B cell (primary cell): Measurements from ENCODE around the gene ARFGAP3. TPM values are rescaled to one million over a fixed set of nuclear protein-coding genes. Genes with fewer than 3 reads are reported as not detected.

Experiments
- ATAC-seq: fragments of 200-7000 bp; cut with Tn5 transposase; one replicate; pipeline ENCODE4 v1.10.0; 2021; ENCODE audit warnings: low read depth, mild to moderate bottlenecking, moderate number of reproducible peaks, moderate library complexity
- CTCF ChIA-PET: fragments of 350-600 bp; sonication (Branson Sonifier 250); formaldehyde crosslinking; loops from one replicate; lab custom pipeline; 2021; ENCODE audit warnings: antibody characterized with exemption, inconsistent platforms; lab: Charles Lee
- POLR2A ChIA-PET: fragments of 350-600 bp; sonication (Branson Sonifier 250); formaldehyde crosslinking; loops from one replicate; lab custom pipeline; 2021; ENCODE audit warnings: antibody characterized with exemption; lab: Charles Lee
- DNase-seq: peaks from one replicate; pipeline ENCODE4 v3.0.0; 2013
- H2AFZ ChIP-seq: 2 replicates; pipeline ENCODE4 v1.6.1; 2012; ENCODE audit warnings: mild to moderate bottlenecking, low read depth, low read length; ENCODE audit not compliant: insufficient read depth, poor library complexity, severe bottlenecking
- H3K27ac ChIP-seq, 2 donors: 1 replicate in 1 of 2; 2 replicates in 1 of 2; pipeline ENCODE4 v1.5.1; 2012 to 2013; ENCODE audit warnings: low read length in 2 of 2, mild to moderate bottlenecking in 2 of 2, moderate library complexity in 1 of 2
- H3K27me3 ChIP-seq, 4 experiments: fragments of 200-600 bp in 1 of 4; sonication (generic) in 1 of 4; replicated peaks in 1 of 4; 1 replicate in 2 of 4; 2 replicates in 2 of 4; pipeline versions ENCODE4 v1.6.1 to v1.7.0; 2013 to 2016; ENCODE audit warnings: low read length in 3 of 4, mild to moderate bottlenecking in 2 of 4, mixed read lengths in 1 of 4, moderate library complexity in 1 of 4; ENCODE audit not compliant: insufficient read depth in 4 of 4, control insufficient read depth in 3 of 4; ENCODE audit errors: control extremely low read depth in 1 of 4
- H3K36me3 ChIP-seq, 2 experiments: replicated peaks in 1 of 2; 1 replicate in 1 of 2; 2 replicates in 1 of 2; pipeline versions ENCODE4 v1.6.1 to v1.7.1; 2013; ENCODE audit warnings: low read length in 1 of 2; ENCODE audit not compliant: insufficient read depth in 2 of 2, control insufficient read depth in 1 of 2; ENCODE audit errors: control extremely low read depth in 1 of 2, extremely low read depth in 1 of 2
- H3K4me1 ChIP-seq, 2 donors: fragments of 200-600 bp in 1 of 2; sonication (generic) in 1 of 2; 1 replicate in 1 of 2; 2 replicates in 1 of 2; pipeline versions ENCODE4 v1.5.1 to v1.6.1; 2013 to 2017; ENCODE audit warnings: low read length in 2 of 2; ENCODE audit not compliant: control insufficient read depth in 2 of 2, insufficient read depth in 2 of 2
- H3K4me2 ChIP-seq: replicated peaks from 2 replicates; pipeline ENCODE3; 2012; ENCODE audit warnings: mild to moderate bottlenecking, low read depth, low read length; ENCODE audit not compliant: poor library complexity, severe bottlenecking
- H3K4me3 ChIP-seq, 5 experiments: fragments of 200-600 bp in 1 of 5; sonication (generic) in 1 of 5; 1 replicate in 3 of 5; 2 replicates in 2 of 5; pipeline versions ENCODE4 v1.5.1 to v1.7.0; 2011 to 2016; ENCODE audit warnings: low read length in 4 of 5, mild to moderate bottlenecking in 4 of 5, low read depth in 2 of 5, control low read depth in 1 of 5, moderate library complexity in 1 of 5; ENCODE audit not compliant: insufficient read depth in 1 of 5; ENCODE audit errors: control extremely low read depth in 1 of 5, extremely low read depth in 1 of 5
- H3K79me2 ChIP-seq: fragments of 200-600 bp; sonication (generic); one replicate; pipeline ENCODE4 v1.6.0; 2016; ENCODE audit warnings: low read length; ENCODE audit not compliant: control insufficient read depth, insufficient read depth
- H3K9ac ChIP-seq: fragments of 200-600 bp; sonication (generic); 2 replicates; pipeline ENCODE4 v1.6.1; 2017; ENCODE audit warnings: mild to moderate bottlenecking, low read length, moderate library complexity
- H3K9me3 ChIP-seq, 3 donors: one replicate each; pipeline versions ENCODE4 v1.6.1 to v1.7.1; 2013; ENCODE audit warnings: low read length in 2 of 3; ENCODE audit not compliant: control insufficient read depth in 2 of 3, insufficient read depth in 1 of 3; ENCODE audit errors: control extremely low read depth in 1 of 3
- H4K20me1 ChIP-seq: 2 replicates; pipeline ENCODE4 v1.6.0; 2012; ENCODE audit warnings: mild to moderate bottlenecking, low read length; ENCODE audit not compliant: insufficient read depth, control insufficient read depth, poor library complexity, severe bottlenecking
- H3K27ac Mint-ChIP-seq: one replicate; pipeline ENCODE4 v1.8.0; 2021; ENCODE audit warnings: mixed read lengths
- H3K27me3 Mint-ChIP-seq: one replicate; pipeline ENCODE4 v1.8.0; 2021; ENCODE audit warnings: mixed read lengths
- H3K4me1 Mint-ChIP-seq: one replicate; pipeline ENCODE4 v1.8.0; 2021; ENCODE audit warnings: mixed read lengths
- H3K4me3 Mint-ChIP-seq: one replicate; pipeline ENCODE4 v1.8.0; 2021; ENCODE audit warnings: mixed read lengths
- H3K9me3 Mint-ChIP-seq: one replicate; pipeline ENCODE4 v1.8.0; 2022; ENCODE audit warnings: mixed read lengths; ENCODE audit not compliant: insufficient read depth
- CTCF ChIP-seq: fragments of 200-600 bp; IDR thresholded peaks from one replicate; pipeline ENCODE4 v1.8.0; 2022; ENCODE audit warnings: antibody characterized with exemption, mild to moderate bottlenecking
- EZH2 ChIP-seq: IDR thresholded peaks from 2 replicates; pipeline ENCODE4 v1.6.1; 2012; ENCODE audit warnings: borderline replicate concordance, low read depth, mild to moderate bottlenecking, moderate library complexity, low read length; ENCODE audit not compliant: insufficient read depth, poor library complexity, severe bottlenecking
- WGBS: methylation state at CpG from one replicate; pipeline ENCODE4 v1.1.5; 2013; ENCODE audit warnings: missing lambda C conversion rate; ENCODE audit not compliant: insufficient coverage; 5-methylcytosine and 5-hydroxymethylcytosine counted together
- intact Hi-C: fragments of 100-400 bp; cut with micrococcal nuclease; formaldehyde crosslinking; loops from one replicate; pipeline ENCODE4 v1.10.0; 2022
- polyA plus RNA-seq: library from polyadenylated mRNA; depleted of rRNA; stranded (reverse); fragments of >200 nt; gene quantifications from 2 replicates; pipeline ENCODE4 v1.2.3, GENCODE V29; 2012
- total RNA-seq, 2 donors: library from RNA; stranded (reverse); fragments of 120-200 nt in 1 of 2; gene quantifications; 1 replicate in 1 of 2; 2 replicates in 1 of 2; pipeline versions ENCODE4 v1.2.3 to v1.2.4, GENCODE V29; 2013 to 2022

The ARFGAP3 gene
- total and polyA plus RNA-seq, 2 donors (not counting 1 experiment from before 2014, with no cell fraction given) = 10.7 to 33.2 TPM

GRCh38 chr22:42760806-42761565, 96.1 kb downstream of the ARFGAP3 start:
- Histone ChIP-seq H2AFZ (no peak overlapping the region), H4K20me1 (no peaks in the 10 kb centered on the region), H3K36me3 (no peaks in the 10 kb centered on the region), H3K4me3 (no peak overlapping the region), H3K4me2 (no peak overlapping the region), H3K79me2 (no peaks in the 10 kb centered on the region), H3K27ac (no peak overlapping the region), H3K27me3 (no peaks in the 10 kb centered on the region), H3K9ac (no peak overlapping the region), H3K4me1 (peaks cover 0 to 10% of the 10 kb centered on the region in 2 donors), H3K9me3 (no peaks in the 10 kb centered on the region)
- Mint-ChIP-seq H3K27me3 (peaks cover 5% of the 10 kb centered on the region), H3K9me3 (no peaks in the 10 kb centered on the region), H3K4me3 (no peak overlapping the region), H3K4me1 (peaks cover 15% of the 10 kb centered on the region), H3K27ac (no peak overlapping the region)
- ATAC-seq = peak; percentile 22
- POLR2A ChIA-PET = no interaction called here
- intact Hi-C loops = no loop called here
- TF ChIP-seq EZH2 = no peak
- no peak for DNase-seq
- CTCF ChIA-PET = interaction anchor here (0.6 kb wide), 1 partner anchor 17 kb away, joined by 3 read pairs; no protein-coding TSS in a partner anchor
- 71% methylated on average over 16 of the region's 18 CpGs for WGBS

GRCh38 chr22:42758931-42759629, 98.0 kb downstream of the ARFGAP3 start:
- H3K27ac Mint-ChIP-seq = no peak overlapping the region
- 92% methylated on average over 13 of the region's 23 CpGs for WGBS

More at GRCh38 chr22:42758931-42759629, 98.0 kb downstream of the ARFGAP3 start:
- Histone ChIP-seq H3K27ac (no peak overlapping the region), H4K20me1 (no peaks in the 10 kb centered on the region), H3K27me3 (no peaks in the 10 kb centered on the region), H3K36me3 (no peaks in the 10 kb centered on the region), H3K4me3 (no peak overlapping the region), H3K9me3 (no peaks in the 10 kb centered on the region), H2AFZ (no peak overlapping the region), H3K4me2 (no peak overlapping the region), H3K79me2 (no peaks in the 10 kb centered on the region), H3K4me1 (no peaks in the 10 kb centered on the region), H3K9ac (no peak overlapping the region)
- H3K27me3 Mint-ChIP-seq = peaks cover 5% of the 10 kb centered on the region
- TF ChIP-seq EZH2 (no peak), CTCF (no peak)
- no peak overlapping the region for H3K4me3 Mint-ChIP-seq
- no peak for DNase-seq
- ChIA-PET CTCF (no interaction called here), POLR2A (no interaction called here)
- intact Hi-C loops = no loop called here
- no peaks in the 10 kb centered on the region for H3K9me3 Mint-ChIP-seq
- no peak for ATAC-seq
- peaks cover 4% of the 10 kb centered on the region for H3K4me1 Mint-ChIP-seq
